Measurements from ENCODE around the gene CCDC117.

CCDC117 gene

GRCh38 chr22:28808716-28809355 lies 36.3 kb downstream of the CCDC117 start:
- no peak for TF ChIP-seq CTCF (IDR thresholded peaks at IDR 0.05; ENCODE audit: insufficient read depth, low read depth, low read length, missing control alignments)
- DNase-seq (ENCODE audit: low read depth) = no peak
- no peak overlapping the region for H3K4me3 ChIP-seq (ENCODE audit: low read length)

- DNase-seq (ENCODE audit: low read depth) = no peak
- H3K4me3 ChIP-seq (ENCODE audit: low read length) = no peak overlapping the region
- TF ChIP-seq CTCF (IDR thresholded peaks at IDR 0.05; ENCODE audit: insufficient read depth, low read depth, low read length, missing control alignments) = no peak
These were observed 38.5 kb downstream of the CCDC117 start for GRCh38 chr22:28810821-28811491.

- no peak for DNase-seq (ENCODE audit: low read depth)
- TF ChIP-seq CTCF (IDR thresholded peaks at IDR 0.05; ENCODE audit: insufficient read depth, low read depth, low read length, missing control alignments) = no peak
- H3K4me3 ChIP-seq (ENCODE audit: low read length) = no peak overlapping the region
These were observed 40.0 kb downstream of the CCDC117 start for GRCh38 chr22:28812516-28812915.

GRCh38 chr22:28813772-28814518 lies 41.5 kb downstream of the CCDC117 start:
- H3K4me3 ChIP-seq (ENCODE audit: low read length) = no peak overlapping the region
- TF ChIP-seq CTCF (IDR thresholded peaks at IDR 0.05; ENCODE audit: insufficient read depth, low read depth, low read length, missing control alignments) = no peak
- no peak for DNase-seq (ENCODE audit: low read depth)

- no peak overlapping the region for H3K4me3 ChIP-seq (ENCODE audit: low read length)
- TF ChIP-seq CTCF (IDR thresholded peaks at IDR 0.05; ENCODE audit: insufficient read depth, low read depth, low read length, missing control alignments) = no peak
- no peak for DNase-seq (ENCODE audit: low read depth)
These were observed 42.6 kb downstream of the CCDC117 start for GRCh38 chr22:28815111-28815510.

GRCh38 chr22:28815729-28816128 lies 43.2 kb downstream of the CCDC117 start:
- no peak for TF ChIP-seq CTCF (IDR thresholded peaks at IDR 0.05; ENCODE audit: insufficient read depth, low read depth, low read length, missing control alignments)
- H3K4me3 ChIP-seq (ENCODE audit: low read length) = no peak overlapping the region
- DNase-seq (ENCODE audit: low read depth) = no peak
